Activated CD8-positive, alpha-beta memory T cell treated with anti-CD3 and anti-CD28 coated beads, Interleukin-2, amount 50 U/mL, for 1 hour (primary cell): Measurements from ENCODE around the gene CTBP1.
"Not testable (repeated sequence)": the region's sequence is repeated elsewhere in the genome, so short reads cannot be mapped to it uniquely, and the experiment has no call there.

Experiments
- DNase-seq: peaks from one replicate; pipeline ENCODE4 v3.0.0-alpha.2; 2020; ENCODE audit errors: extremely low read depth

Gene CTBP1

GRCh38 chr4:1237981-1238675, 10.8 kb downstream of the CTBP1 start:
- no peak for DNase-seq

DNA sequence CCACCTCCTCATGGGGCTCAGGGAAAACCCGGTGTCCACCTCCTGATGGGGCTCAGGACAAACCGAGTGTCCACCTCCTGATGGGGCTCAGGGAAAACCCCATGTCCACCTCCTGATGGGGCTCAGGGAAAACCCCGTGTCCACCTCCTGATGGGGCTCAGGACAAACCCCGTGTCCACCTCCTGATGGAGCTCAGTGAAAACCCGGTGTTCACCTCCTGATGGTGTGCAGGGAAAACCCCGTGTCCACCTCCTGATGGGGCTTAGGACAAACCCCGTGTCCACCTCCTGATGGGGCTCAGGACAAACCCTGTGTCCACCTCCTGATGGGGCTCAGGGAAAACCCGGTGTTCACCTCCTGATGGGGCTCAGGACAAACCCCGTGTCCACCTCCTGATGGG, 11.7 kb downstream of the CTBP1 start:
- DNase-seq: not testable (repeated sequence)

DNA sequence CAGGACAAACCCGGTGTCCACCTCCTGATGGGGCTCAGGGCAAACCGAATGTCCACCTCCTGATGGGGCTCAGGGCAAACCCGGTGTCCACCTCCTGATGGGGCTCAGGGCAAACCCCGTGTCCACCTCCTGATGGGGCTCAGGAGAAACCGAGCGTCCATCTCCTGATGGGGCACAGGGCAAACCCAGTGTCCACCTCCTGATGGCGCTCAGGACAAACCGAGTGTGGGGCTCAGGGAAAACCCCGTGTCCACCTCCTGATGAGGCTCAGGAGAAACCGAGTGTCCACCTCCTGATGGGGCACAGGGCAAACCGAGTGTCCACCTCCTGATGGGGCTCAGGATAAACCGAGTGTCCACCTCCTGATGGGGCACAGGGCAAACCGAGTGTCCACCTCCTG, 12.1 kb downstream of the CTBP1 start:
- DNase-seq: not testable (repeated sequence)

GRCh38 chr4:1236103-1236641, 12.8 kb downstream of the CTBP1 start:
- DNase-seq: no peak

- no peak for DNase-seq
Observed at GRCh38 chr4:1235381-1236102, 13.4 kb downstream of the CTBP1 start.

DNA sequence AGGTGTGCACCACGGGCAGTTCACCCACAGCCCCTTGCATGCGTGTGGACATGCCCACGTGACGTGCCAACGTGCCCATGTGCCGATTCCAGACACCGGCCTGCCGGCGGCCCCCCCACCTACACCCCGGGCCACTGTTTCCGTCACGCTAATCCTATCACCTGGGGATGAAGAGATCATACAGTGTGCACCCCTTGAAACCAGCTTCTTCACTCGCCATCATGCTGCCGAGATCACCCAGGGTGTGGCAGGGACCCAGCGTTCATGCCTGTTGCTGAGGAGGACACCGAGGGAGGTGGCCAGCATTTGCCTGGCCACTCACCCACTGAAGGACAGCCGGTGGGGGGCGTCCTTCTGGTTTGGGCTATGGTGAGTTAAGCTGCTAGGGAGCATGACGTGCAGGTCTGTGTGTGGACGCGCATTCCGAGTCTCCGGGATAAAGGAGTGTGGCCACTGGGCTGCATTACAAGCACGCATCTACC, 14.1 kb downstream of the CTBP1 start:
- no peak for DNase-seq

DNA sequence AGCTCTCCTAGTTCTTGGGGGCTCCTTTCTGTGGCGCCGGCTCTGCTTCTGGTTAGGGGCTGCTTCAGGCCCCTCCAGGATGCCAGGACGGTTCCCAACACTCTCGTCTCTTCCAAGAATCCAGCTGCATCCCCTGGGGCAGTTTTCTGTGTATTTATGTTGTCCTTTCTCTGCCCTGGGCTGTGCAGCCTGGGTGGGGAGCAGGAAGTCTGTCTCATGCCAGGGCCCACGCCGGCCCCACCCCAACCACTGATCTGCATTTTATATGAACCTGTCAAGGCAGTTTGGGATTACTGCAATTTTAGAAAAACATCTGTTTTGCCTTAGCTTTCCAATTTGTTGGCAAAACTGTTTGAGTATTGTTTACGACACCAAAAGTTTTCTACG, 14.6 kb downstream of the CTBP1 start:
- no peak for DNase-seq

DNA sequence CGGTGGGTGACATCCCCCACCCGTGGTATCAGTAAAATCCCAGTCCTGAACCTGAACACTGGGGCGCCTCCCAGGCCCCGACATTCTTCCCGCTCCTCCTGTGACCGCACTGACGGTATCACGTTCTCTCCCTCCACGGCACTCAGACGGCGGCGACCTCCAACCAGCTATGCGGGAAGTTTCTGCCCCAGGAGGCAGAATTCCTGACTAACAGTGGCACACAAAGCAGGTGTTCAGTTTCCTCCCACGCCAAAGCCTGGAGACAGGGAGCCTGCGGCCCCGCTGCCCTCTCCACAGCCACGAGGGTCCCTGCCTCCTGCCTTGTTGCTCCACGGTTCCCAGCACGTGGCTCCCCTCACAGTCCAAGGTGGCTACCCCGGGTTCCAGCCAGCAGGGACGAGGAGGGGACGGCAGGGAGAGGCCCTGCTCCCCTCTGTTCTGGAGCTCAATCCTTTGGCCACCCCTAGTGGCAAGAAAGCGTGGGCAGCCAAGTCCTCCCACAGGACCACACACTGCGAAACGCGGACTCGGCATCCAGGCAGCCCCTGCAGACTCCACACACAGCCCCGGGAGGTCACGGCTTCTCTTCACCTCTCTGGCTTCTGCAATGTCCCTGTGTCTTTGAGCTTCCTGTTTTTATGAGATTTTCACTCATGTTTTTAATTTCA, 15.2 kb downstream of the CTBP1 start:
- no peak for DNase-seq

DNA sequence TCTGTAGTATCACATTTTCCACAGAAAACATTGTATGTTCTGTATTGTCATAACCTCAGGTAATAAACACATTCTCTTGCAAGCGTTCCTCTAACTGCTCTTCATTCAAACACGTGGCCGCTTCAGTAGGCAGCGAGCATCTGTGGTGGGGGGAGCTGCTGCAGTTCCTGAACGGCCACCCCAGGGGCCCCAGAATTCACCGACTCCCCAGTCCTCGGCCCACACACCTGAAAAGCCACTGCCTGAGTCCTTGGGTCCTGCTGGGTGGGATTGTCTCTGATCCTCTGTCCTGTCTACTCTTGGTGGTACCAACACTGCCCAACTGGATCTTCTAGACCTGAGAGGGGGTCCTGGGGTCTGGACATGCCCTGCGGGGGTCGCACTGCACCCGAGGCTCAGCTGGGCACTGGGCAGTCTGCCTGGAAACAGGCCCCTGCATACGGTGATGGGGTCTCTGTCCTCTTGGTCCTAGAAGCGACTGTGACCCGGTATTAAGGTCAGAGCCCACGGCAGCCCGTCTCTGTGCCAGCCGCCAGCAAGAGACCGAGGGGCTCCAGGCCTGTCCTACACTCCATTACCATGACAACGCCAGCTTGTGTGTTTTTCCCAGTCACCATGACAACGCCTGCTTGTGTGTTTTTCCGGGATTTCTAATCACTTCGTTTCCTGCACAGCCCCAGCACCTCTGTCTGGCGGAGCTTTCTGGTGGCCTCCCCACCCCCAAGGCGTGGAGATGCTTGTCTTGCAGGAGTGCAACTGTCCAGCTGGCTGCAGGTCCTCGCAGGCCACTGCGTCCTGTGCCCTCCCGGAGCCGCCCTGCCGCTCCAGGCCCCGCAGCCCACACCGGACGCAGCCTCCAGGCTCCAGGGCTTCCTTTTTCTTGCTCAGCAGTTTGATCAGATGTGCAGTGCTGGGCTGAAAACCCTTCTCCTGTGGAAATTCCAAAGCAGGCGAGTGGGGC, 16.0 kb downstream of the CTBP1 start:
- DNase-seq: no peak

DNA sequence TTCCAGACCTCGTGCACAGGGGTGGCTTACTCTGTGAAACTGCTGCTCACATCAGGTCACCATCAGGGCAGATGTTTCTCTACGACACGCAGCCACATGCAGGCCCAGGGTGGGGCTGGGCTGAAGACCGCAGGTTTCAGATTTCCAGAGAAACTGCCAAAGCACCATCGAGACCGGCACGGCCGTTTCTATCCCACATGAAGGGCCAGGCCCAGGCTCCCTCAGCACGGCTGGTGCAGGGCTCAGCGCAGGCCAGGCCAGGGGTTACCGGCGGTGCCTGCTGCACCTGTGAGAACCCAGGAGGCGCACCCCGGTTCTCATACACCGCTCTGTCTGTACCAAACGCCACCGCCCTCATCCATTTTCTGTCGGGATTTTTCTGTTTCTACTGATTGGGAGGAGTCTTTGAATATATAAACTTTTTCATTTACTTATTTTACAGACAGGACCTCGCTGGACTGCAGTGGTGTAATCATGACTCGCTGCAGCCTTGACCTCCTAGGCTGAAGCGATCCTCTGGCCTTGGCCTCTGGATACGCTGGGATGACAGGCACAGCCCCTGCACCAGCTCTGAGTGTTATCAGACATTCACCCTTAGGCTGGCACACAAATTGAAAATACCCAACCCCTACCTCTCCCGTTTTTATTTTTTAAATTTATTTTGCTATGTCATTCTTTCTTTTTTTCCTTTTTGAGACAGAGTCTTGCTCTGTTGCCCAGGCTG, 17.1 kb downstream of the CTBP1 start:
- DNase-seq: no peak

- no peak for DNase-seq
Observed at GRCh38 chr4:1230971-1231636, 17.8 kb downstream of the CTBP1 start.

DNA sequence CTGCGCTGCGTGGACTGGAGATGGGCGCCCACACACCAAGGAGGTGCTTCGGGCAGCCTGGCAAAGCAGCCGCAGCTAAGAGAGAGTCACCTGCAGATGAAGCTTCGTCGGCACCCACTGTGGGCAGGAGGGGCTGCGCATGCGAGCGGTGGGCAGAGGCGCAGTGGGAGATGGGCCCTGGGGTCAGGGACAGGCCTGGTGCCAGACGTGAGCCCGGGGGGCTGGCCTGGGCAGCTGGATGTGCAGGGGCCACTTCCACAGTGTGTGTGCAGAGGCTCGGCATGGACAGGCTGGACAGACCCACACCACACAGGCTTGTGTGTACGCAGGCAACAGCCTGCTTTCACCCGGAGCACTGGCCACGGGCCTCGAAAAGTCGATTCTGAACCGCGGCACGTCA, 18.6 kb downstream of the CTBP1 start:
- no peak for DNase-seq

GRCh38 chr4:1229117-1229849, 19.6 kb downstream of the CTBP1 start:
- DNase-seq: no peak

DNA sequence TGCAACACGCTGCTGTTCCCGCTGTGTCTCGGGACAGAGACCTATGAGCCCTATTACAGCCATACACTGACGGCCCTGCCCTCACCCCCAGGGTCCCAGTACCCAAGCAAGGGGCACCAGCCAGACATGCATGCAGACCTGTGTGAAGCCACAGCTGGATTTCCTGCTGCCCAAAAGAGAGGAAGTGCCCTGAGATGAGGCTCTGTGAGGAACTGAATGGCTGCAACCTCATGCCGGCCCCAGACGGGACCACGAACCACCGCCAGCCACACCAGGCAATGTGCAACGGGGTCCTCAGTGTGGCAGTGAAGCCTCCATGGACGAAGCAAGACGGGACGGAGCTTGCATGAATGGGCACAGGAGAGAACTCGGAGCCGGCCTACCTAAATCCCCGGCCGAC, 21.1 kb downstream of the CTBP1 start:
- DNase-seq: no peak

DNA sequence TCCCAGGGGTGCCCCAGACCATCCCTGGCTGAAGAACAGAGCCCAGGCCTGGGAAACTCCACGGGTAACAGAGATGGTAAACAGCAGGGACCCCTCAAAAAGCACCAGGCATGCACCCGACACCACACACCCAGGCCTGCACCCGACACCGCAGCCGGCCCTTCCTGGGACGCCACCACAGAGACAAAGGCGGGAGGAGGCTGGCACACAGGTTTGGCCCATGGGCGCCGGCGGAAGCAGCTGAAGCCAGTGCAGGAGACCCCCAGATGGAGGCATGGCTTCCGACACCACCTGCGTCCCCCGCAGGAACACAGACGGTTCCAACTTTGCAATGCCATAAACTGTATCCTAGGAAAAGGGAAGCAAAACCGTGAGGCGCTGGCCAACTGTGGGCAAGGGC, 22.3 kb downstream of the CTBP1 start:
- no peak for DNase-seq

DNA sequence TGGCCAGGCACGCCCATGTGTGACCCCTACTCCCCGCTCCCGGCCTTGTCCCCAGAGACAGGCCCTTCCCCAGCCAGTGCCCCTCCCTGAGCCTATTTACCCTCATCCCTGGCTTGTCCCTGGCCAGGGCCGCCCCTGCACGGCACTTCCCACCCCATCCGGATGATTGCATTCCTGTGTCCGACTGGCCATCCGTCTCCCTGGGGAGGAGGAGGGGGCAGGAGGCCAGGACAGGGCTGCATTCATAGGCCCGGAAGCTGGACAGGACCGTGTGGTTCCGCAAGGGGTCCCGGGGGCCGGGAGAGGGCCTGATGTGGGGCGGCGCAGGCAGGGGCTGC, 22.8 kb downstream of the CTBP1 start:
- DNase-seq: no peak

GRCh38 chr4:1225272-1226143, 23.4 kb downstream of the CTBP1 start:
- no peak for DNase-seq
